GM18502 (cell line): ENCODE measurements around the gene PTPRD.

Experiments
- ATAC-seq: cut with Tn5 transposase; IDR thresholded peaks from one replicate; pipeline ENCODE4 v1.9.1; 2021; ENCODE audit warnings: mild to moderate bottlenecking; ENCODE audit not compliant: unreplicated experiment, poor library complexity

PTPRD gene

GRCh38 chr9:10208691-10209069 is 404.1 kb downstream of the PTPRD start:
- no peak for ATAC-seq

DNA sequence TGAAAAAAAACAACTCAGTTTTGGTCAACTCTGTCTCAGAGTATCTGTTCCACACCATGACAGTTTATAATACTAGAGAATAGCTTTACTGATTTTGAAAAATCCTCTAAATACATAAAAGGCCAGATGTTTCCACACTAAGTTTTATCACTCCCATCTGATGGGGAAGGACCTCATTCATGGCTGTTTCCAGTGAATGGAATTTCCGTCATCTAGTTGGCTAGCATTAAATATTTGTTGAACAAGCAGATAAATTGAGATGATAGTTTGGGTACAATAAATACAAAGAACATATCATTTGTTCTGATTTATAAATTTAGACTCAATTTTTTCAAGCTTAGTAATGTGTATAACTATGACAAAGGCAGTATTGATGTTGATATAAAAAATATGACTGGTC is 408.5 kb downstream of the PTPRD start:
- ATAC-seq: no peak

DNA sequence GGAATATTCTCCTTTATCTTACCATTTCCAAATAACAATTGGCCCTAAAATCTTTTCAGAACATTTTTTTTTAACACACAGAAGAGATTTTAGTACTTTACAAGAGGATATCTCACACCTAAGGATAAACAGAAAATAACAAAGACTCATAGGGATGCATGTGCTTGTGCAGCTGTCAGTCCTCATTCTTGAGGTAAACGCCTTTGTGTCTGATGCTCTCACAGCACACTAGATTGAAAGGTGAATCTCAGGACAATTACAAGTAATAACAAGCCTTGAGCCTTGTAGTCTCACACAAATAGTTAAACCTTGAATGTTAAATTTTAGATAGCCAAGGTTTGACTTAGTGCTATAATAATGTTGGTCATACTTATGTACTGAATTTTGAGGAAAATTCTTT is 439.2 kb downstream of the PTPRD start:
- no peak for ATAC-seq

GRCh38 chr9:10172476-10172875 is 440.3 kb downstream of the PTPRD start:
- no peak for ATAC-seq

DNA sequence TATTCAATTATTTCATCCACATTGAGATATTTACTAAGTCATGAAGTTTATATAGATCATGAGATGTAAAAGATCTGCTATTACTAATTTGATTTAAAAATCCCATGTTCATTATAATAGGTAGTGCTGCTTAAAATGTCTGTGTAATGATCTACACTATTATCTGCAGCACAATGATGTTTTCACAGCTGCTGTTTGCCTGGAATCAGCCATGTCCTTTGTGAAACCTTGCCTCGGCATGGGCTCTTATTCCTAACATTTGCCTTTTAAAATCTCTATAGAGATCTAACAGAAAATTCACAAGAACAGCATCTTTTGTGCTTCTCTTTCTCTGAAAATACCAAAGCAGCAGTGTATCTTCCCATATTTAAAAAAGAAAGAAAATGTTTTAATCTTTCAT is 444.6 kb downstream of the PTPRD start:
- no peak for ATAC-seq

DNA sequence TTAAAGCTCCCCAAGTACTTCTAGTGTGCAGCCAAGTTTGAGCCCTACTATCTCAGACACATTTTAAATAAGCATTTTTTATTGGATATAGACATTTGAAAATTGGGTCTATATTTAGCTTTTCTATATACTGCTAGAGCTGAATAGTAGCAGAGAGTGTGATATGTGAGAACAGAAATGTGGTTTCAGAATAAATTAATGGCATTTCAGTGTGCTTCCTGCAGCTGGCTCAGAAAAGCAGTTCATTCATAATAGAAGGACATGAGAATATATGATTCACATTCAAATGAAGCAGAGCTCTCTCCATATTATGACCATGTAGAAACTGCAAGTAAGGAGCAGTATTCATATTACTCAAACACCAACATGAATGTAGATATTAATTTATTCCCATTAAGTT is 464.0 kb downstream of the PTPRD start:
- no peak for ATAC-seq

- no peak for ATAC-seq
Measured at GRCh38 chr9:10146517-10147331, 466.1 kb downstream of the PTPRD start.

GRCh38 chr9:10144355-10144754 is 468.4 kb downstream of the PTPRD start:
- no peak for ATAC-seq

DNA sequence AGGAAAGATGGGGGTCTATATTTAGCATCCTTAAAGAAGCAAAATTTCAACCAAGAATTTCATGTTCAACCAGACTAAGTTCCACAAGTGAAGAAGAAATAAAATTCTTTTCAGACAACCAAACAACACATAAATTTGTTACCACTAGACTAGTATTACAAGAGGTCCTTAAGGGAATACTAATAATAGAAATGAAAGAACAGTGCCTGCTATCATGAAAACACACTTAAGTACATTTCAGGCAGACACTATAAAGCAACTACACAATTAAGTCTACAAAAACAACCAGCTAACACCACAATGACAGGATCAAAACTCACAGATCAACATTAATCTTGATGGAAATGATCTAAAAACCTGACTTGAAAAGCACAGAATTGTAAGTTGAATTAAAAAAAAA is 477.2 kb downstream of the PTPRD start:
- no peak for ATAC-seq

DNA sequence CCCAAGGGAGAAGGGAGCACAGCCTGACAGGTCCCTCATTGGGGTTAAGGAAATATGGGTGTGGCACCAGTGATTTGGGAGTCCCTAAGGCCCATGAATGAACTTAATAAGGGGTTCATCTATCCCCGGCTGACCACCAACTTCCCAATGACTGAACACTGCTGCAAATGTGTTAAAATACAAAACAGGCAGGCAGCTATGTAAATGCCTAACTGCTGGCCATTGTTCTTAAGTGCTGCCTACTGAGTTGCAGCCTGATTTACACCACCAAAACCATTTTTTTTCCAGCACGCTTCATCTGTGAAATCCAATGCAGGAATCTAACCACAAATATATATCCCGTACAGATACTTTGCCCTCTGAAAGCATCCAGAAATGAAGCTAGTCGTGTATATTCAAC is 478.5 kb downstream of the PTPRD start:
- no peak for ATAC-seq

GRCh38 chr9:10130061-10130675 is 482.6 kb downstream of the PTPRD start:
- no peak for ATAC-seq

- ATAC-seq: no peak
Measured at GRCh38 chr9:10127867-10128266, 484.9 kb downstream of the PTPRD start.

GRCh38 chr9:10112798-10113197 is 500.0 kb downstream of the PTPRD start:
- ATAC-seq: no peak

- ATAC-seq: no peak
Measured at GRCh38 chr9:10112070-10112469, 500.7 kb downstream of the PTPRD start.

- no peak for ATAC-seq
Measured at GRCh38 chr9:10108815-10109214, 504.0 kb downstream of the PTPRD start.

DNA sequence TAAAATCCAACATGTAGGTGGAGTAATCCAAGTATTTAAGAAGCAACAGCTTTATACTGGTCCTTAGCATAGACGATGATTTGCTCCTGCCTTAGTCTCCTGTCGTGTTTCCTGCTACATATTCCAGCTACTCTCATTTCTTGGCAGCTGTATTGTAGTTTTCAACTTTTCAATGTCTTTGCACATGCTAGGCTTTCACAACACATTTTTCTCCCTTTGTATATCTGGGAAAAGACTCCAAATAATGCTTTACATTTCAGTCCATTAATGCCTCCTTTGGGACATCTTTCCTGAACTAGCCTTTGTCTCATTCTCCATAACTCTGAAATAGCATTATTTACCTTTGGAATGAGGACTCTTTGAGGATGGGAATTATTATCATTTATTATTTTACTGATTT is 508.0 kb downstream of the PTPRD start:
- no peak for ATAC-seq

- no peak for ATAC-seq
Measured at GRCh38 chr9:10095208-10095607, 517.6 kb downstream of the PTPRD start.

GRCh38 chr9:10094563-10094962 is 518.2 kb downstream of the PTPRD start:
- no peak for ATAC-seq

DNA sequence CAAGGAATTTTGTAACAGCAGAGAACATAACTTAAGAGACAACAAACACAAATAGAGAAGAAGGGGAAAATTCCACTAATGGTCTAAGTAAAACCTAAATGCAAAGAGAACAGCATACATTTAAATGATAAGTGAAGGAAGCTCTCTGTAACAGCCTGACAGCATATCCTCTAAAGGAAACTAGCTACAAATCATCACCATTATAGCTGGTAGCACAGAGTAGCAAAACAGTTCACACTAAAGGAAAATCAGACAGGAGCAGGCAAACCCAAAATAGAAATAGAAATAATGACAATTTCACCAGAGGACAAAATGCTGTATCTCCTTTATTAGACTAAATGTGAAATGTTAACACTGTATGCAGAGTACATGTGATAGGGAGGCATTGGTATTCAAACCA is 532.8 kb downstream of the PTPRD start:
- no peak for ATAC-seq

DNA sequence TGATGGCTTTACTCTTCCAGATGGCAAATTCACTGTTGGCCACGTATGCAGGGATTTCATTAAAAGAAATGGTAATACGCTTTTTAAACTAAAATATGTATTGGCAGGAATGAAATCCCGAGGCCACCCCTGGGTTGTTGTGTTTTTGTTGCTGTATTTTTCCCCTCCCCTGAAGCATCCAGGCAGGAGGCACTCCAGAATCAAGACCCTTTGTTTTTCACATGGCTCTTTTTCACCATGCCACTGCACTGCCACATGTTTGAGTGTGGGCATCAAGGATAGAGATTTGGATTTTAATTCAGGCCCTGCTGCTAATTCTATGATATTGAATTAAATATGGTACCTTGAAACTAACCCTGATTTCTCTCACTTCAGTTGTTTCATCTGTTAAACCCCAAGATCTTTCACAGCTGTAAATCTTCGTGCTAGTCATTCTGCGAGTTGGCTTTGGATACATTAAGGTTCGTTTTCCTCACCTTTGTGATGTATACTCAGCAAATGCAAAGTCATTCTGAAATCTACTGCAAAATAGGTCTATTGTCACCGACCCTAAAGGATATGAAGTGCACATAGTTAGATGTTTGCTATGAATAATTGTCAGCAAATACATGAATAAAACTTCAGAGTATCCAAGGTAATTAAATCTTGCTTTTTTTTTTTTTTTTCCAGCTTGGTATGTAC is 533.4 kb downstream of the PTPRD start:
- ATAC-seq: peak; percentile 48

DNA sequence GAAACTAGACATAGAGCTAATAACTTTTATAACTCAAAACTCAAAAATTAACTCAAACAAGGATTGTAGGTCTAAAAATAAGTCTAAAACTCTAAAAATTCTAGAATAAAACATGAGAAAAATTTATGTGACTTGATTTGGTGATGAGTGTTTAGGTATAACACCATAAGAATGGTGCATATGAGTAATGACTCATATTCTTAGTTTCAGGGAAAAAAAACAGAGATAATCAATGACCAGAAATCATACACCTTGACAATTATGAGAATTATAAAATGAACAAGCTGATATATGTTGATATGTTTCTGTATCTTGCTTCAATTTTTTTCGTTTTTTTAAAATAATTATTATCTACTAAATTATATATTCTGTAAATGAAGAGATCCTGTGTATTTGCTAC is 541.2 kb downstream of the PTPRD start:
- ATAC-seq: no peak
